ENCODE results near the gene SS18.

- TF ChIP-seq CTCF (IDR thresholded peaks at IDR 0.05; ENCODE audit: low read depth, low read length, poor library complexity, severe bottlenecking) (no peak), EZH2phosphoT487 (IDR thresholded peaks at IDR 0.05; ENCODE audit: borderline replicate concordance, low read length) (no peak)
Measured at GRCh38 chr18:26059357-26059756, 31.1 kb downstream of the SS18 start.

All from DOHH2 (cell line).